Mesangial cell (primary cell): ENCODE measurements around the gene ACTMAP. TPM values are rescaled to one million over a fixed set of nuclear protein-coding genes. Genes with fewer than 3 reads are reported as not detected.

Experiments
- total RNA-seq: library from RNA; depleted of rRNA; stranded (reverse); fragments of >200 nt; gene quantifications from 2 replicates; pipeline ENCODE4 v1.2.3, GENCODE V29; 2015

ACTMAP gene
- 3.4 and 12.2 TPM in 2 replicates for total RNA-seq

GRCh38 chr19:40750058-40750873 lies at the start of gene ACTMAP:
Gene ACTMAP (minus strand): TSS chr19:40750477. CDS start chr19:40749803, 674 bp downstream.

GRCh38 chr19:40798683-40799557 lies 48.6 kb upstream of the ACTMAP start, which contains the start of gene EGLN2:
Gene EGLN2 (plus strand): TSS chr19:40799191. CDS start chr19:40800573, 1,382 bp downstream.

GRCh38 chr19:40777937-40778705 lies 27.8 kb upstream of the ACTMAP start, which contains the start of gene RAB4B:
Gene RAB4B (plus strand): TSS chr19:40778247. CDS start chr19:40778376, 129 bp downstream.

GRCh38 chr19:40774916-40775631 lies 24.8 kb upstream of the ACTMAP start, which contains the start of gene MIA:
Gene MIA (plus strand): TSS chr19:40775521. CDS start chr19:40775543, 22 bp downstream.

GRCh38 chr19:40750874-40751537 lies 729 bp upstream of the ACTMAP start, which contains the start of gene SNRPA:
Gene SNRPA (plus strand): TSS chr19:40751203. CDS start chr19:40751409, 206 bp downstream.

GRCh38 chr19:40716482-40717324 lies 33.6 kb downstream of the ACTMAP start, which contains the start of the genes COQ8B and ITPKC:
Gene COQ8B (minus strand): TSS chr19:40716886. CDS start chr19:40714632, 2,254 bp downstream.
Gene ITPKC (plus strand): TSS chr19:40717112. CDS start chr19:40717136, 24 bp downstream.

Other genes starting within 250 kb of the ACTMAP start
- gene SHKBP1, start 173.6 kb downstream of the ACTMAP start, total RNA-seq: 139 and 152 TPM in 2 replicates
- gene LTBP4, start 149.1 kb downstream of the ACTMAP start, total RNA-seq: 77.6 and 170 TPM in 2 replicates
- 26.4 and 31.7 TPM in 2 replicates for gene NUMBL, start 59.8 kb downstream of the ACTMAP start, total RNA-seq
- 34.1 and 59.8 TPM in 2 replicates for gene COQ8B, start 33.6 kb downstream of the ACTMAP start, total RNA-seq
- gene ITPKC, start 33.4 kb downstream of the ACTMAP start, total RNA-seq: 9.6 and 17.9 TPM in 2 replicates
- 113 and 206 TPM in 2 replicates for gene SNRPA, start 726 bp upstream of the ACTMAP start, total RNA-seq
- gene MIA, start 25.0 kb upstream of the ACTMAP start, total RNA-seq: not detected in 2 replicates
- gene RAB4B, start 27.8 kb upstream of the ACTMAP start, total RNA-seq: 20.0 and 29.3 TPM in 2 replicates
- gene EGLN2, start 48.7 kb upstream of the ACTMAP start, total RNA-seq: 87.7 and 92.9 TPM in 2 replicates
- gene CYP2A6, start 100.0 kb upstream of the ACTMAP start, total RNA-seq: not detected in 2 replicates
- not detected in 2 replicates for gene CYP2A7, start 131.8 kb upstream of the ACTMAP start, total RNA-seq
- not detected in 2 replicates for gene CYP2B6, start 240.8 kb upstream of the ACTMAP start, total RNA-seq